HepG2 (cell line): ENCODE results near the gene TUBA8. TPM values are rescaled to one million over a fixed set of nuclear protein-coding genes. Genes with fewer than 3 reads are reported as not detected.

Experiments used
- CCAR2 ChIP-seq: fragments of 200-400 bp; formaldehyde crosslinking; optimal IDR thresholded peaks from 2 replicates; pipeline ENCODE3; 2018; ENCODE audit warnings: low read depth, mild to moderate bottlenecking, low read length, moderate library complexity
- FOXK1 ChIP-seq: sonication (generic); formaldehyde crosslinking; IDR thresholded peaks from 2 replicates; pipeline ENCODE4 v1.4.0; 2020; ENCODE audit warnings: low read depth, missing genetic modification reagents, borderline replicate concordance
- GATA4 ChIP-seq: sonication (generic); IDR thresholded peaks from 2 replicates; pipeline ENCODE4 v1.6.1; 2016; ENCODE audit warnings: antibody characterized with exemption, low read depth, borderline replicate concordance
- HNRNPL ChIP-seq: fragments of 200-400 bp; formaldehyde crosslinking; IDR thresholded peaks from 2 replicates; pipeline ENCODE4 v1.6.1; 2017; ENCODE audit warnings: mild to moderate bottlenecking, low read depth, low read length
- JUNB ChIP-seq: sonication (generic); formaldehyde crosslinking; IDR thresholded peaks from 2 replicates; pipeline ENCODE4 v1.8.0; 2022; ENCODE audit warnings: missing genetic modification reagents, mild to moderate bottlenecking, borderline replicate concordance
- KDM2A ChIP-seq: sonication (generic); formaldehyde crosslinking; IDR thresholded peaks from 2 replicates; pipeline ENCODE4 v1.4.0; 2020; ENCODE audit warnings: low read depth, missing genetic modification reagents, borderline replicate concordance
- PHF20 ChIP-seq: sonication (generic); formaldehyde crosslinking; IDR thresholded peaks from 2 replicates; pipeline ENCODE4 v1.5.0; 2020; ENCODE audit warnings: mild to moderate bottlenecking, missing genetic modification reagents
- POLR2AphosphoS5 ChIP-seq: IDR thresholded peaks from 2 replicates; pipeline ENCODE4 v1.6.1; 2012; ENCODE audit warnings: low read depth, low read length
- SAP130 ChIP-seq: IDR thresholded peaks from 2 replicates; pipeline ENCODE4 v1.6.1; 2016; ENCODE audit warnings: low read depth
- TCF12 ChIP-seq, 2 experiments: fragments of 450-650 bp in 1 of 2; sonication (generic) in 1 of 2; formaldehyde crosslinking in 1 of 2; IDR thresholded peaks; 2 replicates each; pipeline versions ENCODE4 v1.6.1 to v1.8.0; 2017 to 2022; ENCODE audit warnings: antibody characterized with exemption in 1 of 2, mild to moderate bottlenecking in 1 of 2, missing genetic modification reagents in 1 of 2, moderate library complexity in 1 of 2
- TSC22D2 ChIP-seq: sonication (generic); formaldehyde crosslinking; IDR thresholded peaks from 2 replicates; pipeline ENCODE4 v1.5.1; 2020; ENCODE audit warnings: missing genetic modification reagents, mild to moderate bottlenecking, borderline replicate concordance
- ZNF230 ChIP-seq: sonication (generic); formaldehyde crosslinking; IDR thresholded peaks from 2 replicates; pipeline ENCODE4 v1.4.0; 2020; ENCODE audit warnings: mild to moderate bottlenecking, missing genetic modification reagents
- ZNF451 ChIP-seq: sonication (generic); formaldehyde crosslinking; IDR thresholded peaks from 2 replicates; pipeline ENCODE4 v1.5.0; 2020; ENCODE audit warnings: mild to moderate bottlenecking, missing genetic modification reagents
- ZNF547 ChIP-seq: sonication (generic); formaldehyde crosslinking; IDR thresholded peaks from 2 replicates; pipeline ENCODE4 v1.5.1; 2020; ENCODE audit warnings: mild to moderate bottlenecking, missing genetic modification reagents
- ZNF557 ChIP-seq: sonication (generic); formaldehyde crosslinking; IDR thresholded peaks from 2 replicates; pipeline ENCODE4 v1.4.0; 2020; ENCODE audit warnings: missing genetic modification reagents
- ZNF678 ChIP-seq: sonication (generic); formaldehyde crosslinking; IDR thresholded peaks from 2 replicates; pipeline ENCODE4 v1.4.0; 2020; ENCODE audit warnings: mild to moderate bottlenecking, missing genetic modification reagents
- ZNF746 ChIP-seq: sonication (generic); formaldehyde crosslinking; IDR thresholded peaks from 2 replicates; pipeline ENCODE4 v1.8.0; 2022; ENCODE audit warnings: mild to moderate bottlenecking, missing genetic modification reagents
- ZNF781 ChIP-seq: sonication (generic); formaldehyde crosslinking; IDR thresholded peaks from 2 replicates; pipeline ENCODE4 v1.5.1; 2020; ENCODE audit warnings: borderline replicate concordance, mild to moderate bottlenecking, missing genetic modification reagents; ENCODE audit errors: not compliant biosample characterization
- ZNF782 ChIP-seq: sonication (generic); formaldehyde crosslinking; IDR thresholded peaks from 2 replicates; pipeline ENCODE4 v1.4.0; 2020; ENCODE audit warnings: missing genetic modification reagents, mild to moderate bottlenecking, borderline replicate concordance
- ZSCAN25 ChIP-seq: sonication (generic); formaldehyde crosslinking; IDR thresholded peaks from 2 replicates; pipeline ENCODE4 v1.8.0; 2022; ENCODE audit warnings: mild to moderate bottlenecking, missing genetic modification reagents
- polyA plus RNA-seq, 8 experiments: library from polyadenylated mRNA; depleted of rRNA in 3 of 8; stranded (reverse) in 7 of 8; unstranded in 1 of 8; fragments of >200 nt; fragmentation: Illumina TruSeq in 4 of 8; extraction: Trizol in 4 of 8; gene quantifications; 2 replicates each; pipeline versions ENCODE4 v1.2.1 to v1.2.3, GENCODE V29; 2011 to 2016; ENCODE audit warnings: low read depth in 4 of 8, missing spikeins in 1 of 8, mixed read lengths in 1 of 8; ENCODE audit not compliant: insufficient read depth in 1 of 8
- total RNA-seq, 5 experiments: library from RNA; depleted of rRNA; stranded (reverse); fragments of >200 nt; fragmentation: Illumina TruSeq; extraction: Trizol; gene quantifications; 2 replicates each; pipeline ENCODE4 v1.2.3, GENCODE V29; 2016; ENCODE audit warnings: low read depth in 1 of 5
- TF ChIP-seq, protein P1 (sequence below): IDR thresholded peaks from 2 replicates; pipeline ENCODE4 v1.6.1; 2012; ENCODE audit warnings: inconsistent platforms
- TF ChIP-seq, protein P2 (sequence below): sonication (generic); formaldehyde crosslinking; conservative IDR thresholded peaks from 2 replicates; pipeline ENCODE4 v1.8.0; 2022; ENCODE audit warnings: missing genetic modification reagents
- TF ChIP-seq, protein P3 (sequence below): IDR thresholded peaks from 2 replicates; pipeline ENCODE4 v1.6.1; 2016; ENCODE audit warnings: low read depth, control low read depth
- TF ChIP-seq, protein P4 (sequence below): fragments of 450-650 bp; IDR thresholded peaks from 2 replicates; pipeline ENCODE4 v1.6.1; 2016

Gene TUBA8
- total and polyA plus RNA-seq, 2 of the 13 experiments (the other 11 are each of a cell fraction or from before 2014, with no cell fraction given): 0.35 to 0.69 TPM

DNA sequence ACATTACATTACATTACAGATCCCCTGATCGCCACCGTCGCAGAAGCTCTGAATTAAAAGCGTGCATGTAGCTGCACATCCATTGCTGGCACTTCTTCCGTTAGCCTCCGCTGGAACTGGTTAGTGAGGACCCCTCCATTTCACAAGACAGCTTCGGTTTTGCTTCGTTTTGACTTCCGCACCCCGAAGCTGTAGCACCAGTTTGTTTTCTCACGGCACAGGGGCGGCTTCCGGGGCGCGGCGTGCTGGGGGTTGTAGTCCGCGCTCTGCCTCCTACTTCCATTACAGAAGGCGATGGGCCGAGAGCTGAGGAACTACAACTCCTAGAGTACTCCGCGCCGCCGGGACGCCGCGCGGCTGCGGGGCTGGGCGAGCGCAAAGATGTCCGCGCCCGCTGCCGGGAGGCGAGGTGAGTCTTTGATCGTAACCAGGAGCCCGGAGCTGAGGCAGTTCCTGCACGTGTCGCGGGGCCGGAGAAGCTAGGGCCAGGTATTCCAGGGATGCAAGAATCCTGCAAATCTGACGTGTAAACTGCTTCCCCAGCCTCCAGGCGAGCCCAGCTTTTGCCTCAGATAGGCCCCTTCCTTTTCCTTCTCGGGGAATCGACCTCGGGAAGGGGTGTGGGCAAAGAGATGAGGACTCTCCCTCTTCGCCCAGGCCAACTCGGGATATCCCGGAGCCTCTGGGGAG lies 32.8 kb upstream of the TUBA8 start, which contains the start of gene PEX26 (continued):
- TF ChIP-seq JUNB (CRISPR knock-in tag) (no peak), ZNF782 (CRISPR knock-in tag) (no peak), ZNF557 (CRISPR knock-in tag) (no peak), GATA4 (no peak), ZSCAN25 (peak; percentile 22; the same call in 1 of the 2 replicates), HNRNPL (no peak), TCF12 (IDR thresholded peaks at IDR 0.05) (no peak), TCF12 (CRISPR knock-in tag; IDR thresholded peaks at IDR 0.05) (0 out of 2 replicates have a peak, but pooled peaks have one; percentile 10), ZNF678 (CRISPR knock-in tag) (no peak), ZNF230 (no peak), PHF20 (CRISPR knock-in tag) (peak; percentile 90), ZNF781 (CRISPR knock-in tag) (no peak), ZNF451 (CRISPR knock-in tag) (peak; percentile 22; the same call in 1 of the 2 replicates), POLR2AphosphoS5 (peak; percentile 49; the same call in 1 of the 2 replicates), ZNF746 (no peak), TSC22D2 (0 out of 2 replicates have a peak, but pooled peaks have one; percentile 14), CCAR2 (no peak), ZNF547 (no peak), KDM2A (CRISPR knock-in tag) (peak; percentile 67), SAP130 (CRISPR knock-in tag) (peak; percentile 93), FOXK1 (CRISPR knock-in tag) (peak; percentile 97)
- TF ChIP-seq, protein P1, sequence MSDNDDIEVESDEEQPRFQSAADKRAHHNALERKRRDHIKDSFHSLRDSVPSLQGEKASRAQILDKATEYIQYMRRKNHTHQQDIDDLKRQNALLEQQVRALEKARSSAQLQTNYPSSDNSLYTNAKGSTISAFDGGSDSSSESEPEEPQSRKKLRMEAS: peak; percentile 30; the same call in 1 of the 2 replicates
- TF ChIP-seq, protein P2, sequence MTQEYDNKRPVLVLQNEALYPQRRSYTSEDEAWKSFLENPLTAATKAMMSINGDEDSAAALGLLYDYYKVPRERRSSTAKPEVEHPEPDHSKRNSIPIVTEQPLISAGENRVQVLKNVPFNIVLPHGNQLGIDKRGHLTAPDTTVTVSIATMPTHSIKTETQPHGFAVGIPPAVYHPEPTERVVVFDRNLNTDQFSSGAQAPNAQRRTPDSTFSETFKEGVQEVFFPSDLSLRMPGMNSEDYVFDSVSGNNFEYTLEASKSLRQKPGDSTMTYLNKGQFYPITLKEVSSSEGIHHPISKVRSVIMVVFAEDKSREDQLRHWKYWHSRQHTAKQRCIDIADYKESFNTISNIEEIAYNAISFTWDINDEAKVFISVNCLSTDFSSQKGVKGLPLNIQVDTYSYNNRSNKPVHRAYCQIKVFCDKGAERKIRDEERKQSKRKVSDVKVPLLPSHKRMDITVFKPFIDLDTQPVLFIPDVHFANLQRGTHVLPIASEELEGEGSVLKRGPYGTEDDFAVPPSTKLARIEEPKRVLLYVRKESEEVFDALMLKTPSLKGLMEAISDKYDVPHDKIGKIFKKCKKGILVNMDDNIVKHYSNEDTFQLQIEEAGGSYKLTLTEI (CRISPR knock-in tag): no peak
- TF ChIP-seq, protein P3, sequence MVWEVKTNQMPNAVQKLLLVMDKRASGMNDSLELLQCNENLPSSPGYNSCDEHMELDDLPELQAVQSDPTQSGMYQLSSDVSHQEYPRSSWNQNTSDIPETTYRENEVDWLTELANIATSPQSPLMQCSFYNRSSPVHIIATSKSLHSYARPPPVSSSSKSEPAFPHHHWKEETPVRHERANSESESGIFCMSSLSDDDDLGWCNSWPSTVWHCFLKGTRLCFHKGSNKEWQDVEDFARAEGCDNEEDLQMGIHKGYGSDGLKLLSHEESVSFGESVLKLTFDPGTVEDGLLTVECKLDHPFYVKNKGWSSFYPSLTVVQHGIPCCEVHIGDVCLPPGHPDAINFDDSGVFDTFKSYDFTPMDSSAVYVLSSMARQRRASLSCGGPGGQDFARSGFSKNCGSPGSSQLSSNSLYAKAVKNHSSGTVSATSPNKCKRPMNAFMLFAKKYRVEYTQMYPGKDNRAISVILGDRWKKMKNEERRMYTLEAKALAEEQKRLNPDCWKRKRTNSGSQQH: no peak
- TF ChIP-seq, protein P4, sequence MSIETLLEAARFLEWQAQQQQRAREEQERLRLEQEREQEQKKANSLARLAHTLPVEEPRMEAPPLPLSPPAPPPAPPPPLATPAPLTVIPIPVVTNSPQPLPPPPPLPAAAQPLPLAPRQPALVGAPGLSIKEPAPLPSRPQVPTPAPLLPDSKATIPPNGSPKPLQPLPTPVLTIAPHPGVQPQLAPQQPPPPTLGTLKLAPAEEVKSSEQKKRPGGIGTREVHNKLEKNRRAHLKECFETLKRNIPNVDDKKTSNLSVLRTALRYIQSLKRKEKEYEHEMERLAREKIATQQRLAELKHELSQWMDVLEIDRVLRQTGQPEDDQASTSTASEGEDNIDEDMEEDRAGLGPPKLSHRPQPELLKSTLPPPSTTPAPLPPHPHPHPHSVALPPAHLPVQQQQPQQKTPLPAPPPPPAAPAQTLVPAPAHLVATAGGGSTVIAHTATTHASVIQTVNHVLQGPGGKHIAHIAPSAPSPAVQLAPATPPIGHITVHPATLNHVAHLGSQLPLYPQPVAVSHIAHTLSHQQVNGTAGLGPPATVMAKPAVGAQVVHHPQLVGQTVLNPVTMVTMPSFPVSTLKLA: peak; percentile 48; the same call in 1 of the 2 replicates
